OCI-LY3 (cell line): Measurements from ENCODE around the gene PTPRD.

Source experiments
- H2AFZ ChIP-seq: fragments of 200-600, 300-600 bp; shearing (Covaris generic); 2 replicates; pipeline ENCODE4 v1.6.0; 2014; ENCODE audit warnings: antibody characterized with exemption, low read depth, low read length
- H3K27ac ChIP-seq: fragments of 200-600, 300-600 bp; sonication (generic); 2 replicates; pipeline ENCODE4 v1.5.1; 2014; ENCODE audit warnings: mild to moderate bottlenecking, low read length, moderate library complexity, mixed read lengths
- H3K27me3 ChIP-seq: fragments of 200-600, 300-600 bp; sonication (generic); 2 replicates; pipeline ENCODE4 v1.6.1; 2014; ENCODE audit warnings: low read depth, low read length, mixed read lengths
- H3K36me3 ChIP-seq: fragments of 200-600, 300-600 bp; sonication (generic); replicated peaks from 2 replicates; pipeline ENCODE3; 2014; ENCODE audit warnings: low read depth, low read length, mixed read lengths
- H3K4me1 ChIP-seq: fragments of 300-600, 200-600 bp; sonication (generic); 2 replicates; pipeline ENCODE4 v1.6.1; 2014; ENCODE audit warnings: low read length, mixed read lengths
- H3K4me2 ChIP-seq: fragments of 200-600, 300-600 bp; sonication (generic); 2 replicates; pipeline ENCODE4 v1.6.1; 2014; ENCODE audit warnings: low read length, mixed read lengths
- H3K4me3 ChIP-seq: fragments of 300-600, 200-600 bp; sonication (generic); 2 replicates; pipeline ENCODE4 v1.5.1; 2014; ENCODE audit warnings: antibody characterized with exemption, mild to moderate bottlenecking, low read length, moderate library complexity
- H3K79me2 ChIP-seq: fragments of 300-600, 200-600 bp; shearing (Covaris generic); 2 replicates; pipeline ENCODE4 v1.6.1; 2014; ENCODE audit warnings: mild to moderate bottlenecking, low read length, mixed read lengths
- H3K9ac ChIP-seq: fragments of 300-600, 200-600 bp; shearing (Covaris generic); 2 replicates; pipeline ENCODE4 v1.6.0; 2014; ENCODE audit warnings: mild to moderate bottlenecking, low read length, moderate library complexity
- H3K9me3 ChIP-seq: fragments of 200-600, 300-600 bp; shearing (Covaris generic); 2 replicates; pipeline ENCODE4 v1.6.1; 2014; ENCODE audit warnings: low read length, mixed read lengths; ENCODE audit not compliant: insufficient read depth
- H4K20me1 ChIP-seq: fragments of 200-600, 300-600 bp; sonication (generic); 2 replicates; pipeline ENCODE4 v1.6.1; 2016; ENCODE audit warnings: low read length, mixed read lengths; ENCODE audit not compliant: insufficient read depth
- EZH2phosphoT487 ChIP-seq: fragments of 200-600 bp; shearing (Covaris generic); IDR thresholded peaks from 2 replicates; pipeline ENCODE4 v1.6.1; 2018; ENCODE audit warnings: antibody characterized with exemption, mixed run types, low read depth
- TF ChIP-seq, protein P1 (sequence below): fragments of 200-600, 300-600 bp; sonication (generic); IDR thresholded peaks from 2 replicates; pipeline ENCODE4 v1.5.1; 2014; ENCODE audit warnings: antibody characterized with exemption, low read length, low read depth

PTPRD gene

DNA sequence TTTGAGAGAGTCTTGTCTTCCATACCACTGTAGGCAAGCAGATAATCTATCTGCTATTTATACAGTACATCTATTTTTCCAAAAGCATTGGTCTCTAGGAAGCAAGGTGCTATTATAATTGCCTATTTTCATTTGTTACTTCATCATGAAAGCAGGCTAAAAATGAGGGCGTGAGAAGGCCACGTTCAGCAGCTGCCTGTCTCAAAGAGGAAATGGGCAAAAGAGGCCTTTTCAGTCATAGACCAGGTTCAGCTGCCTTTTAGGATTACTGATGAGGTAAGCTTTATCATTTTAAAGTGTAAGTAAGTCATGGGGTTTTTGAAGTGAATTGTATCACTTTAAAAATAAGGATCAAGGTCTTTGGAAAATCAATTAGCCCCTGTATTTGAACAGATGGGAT, 1722.1 kb downstream of the PTPRD start:
- Histone ChIP-seq H3K79me2 (no peaks in the 10 kb centered on the region), H3K9ac (no peak overlapping the region), H4K20me1 (no peaks in the 10 kb centered on the region), H3K27me3 (no peaks in the 10 kb centered on the region), H3K4me3 (no peak overlapping the region), H2AFZ (no peak overlapping the region), H3K9me3 (no peaks in the 10 kb centered on the region), H3K36me3 (no peaks in the 10 kb centered on the region), H3K4me2 (no peak overlapping the region), H3K4me1 (no peaks in the 10 kb centered on the region), H3K27ac (no peak overlapping the region)
- TF ChIP-seq, protein P1, sequence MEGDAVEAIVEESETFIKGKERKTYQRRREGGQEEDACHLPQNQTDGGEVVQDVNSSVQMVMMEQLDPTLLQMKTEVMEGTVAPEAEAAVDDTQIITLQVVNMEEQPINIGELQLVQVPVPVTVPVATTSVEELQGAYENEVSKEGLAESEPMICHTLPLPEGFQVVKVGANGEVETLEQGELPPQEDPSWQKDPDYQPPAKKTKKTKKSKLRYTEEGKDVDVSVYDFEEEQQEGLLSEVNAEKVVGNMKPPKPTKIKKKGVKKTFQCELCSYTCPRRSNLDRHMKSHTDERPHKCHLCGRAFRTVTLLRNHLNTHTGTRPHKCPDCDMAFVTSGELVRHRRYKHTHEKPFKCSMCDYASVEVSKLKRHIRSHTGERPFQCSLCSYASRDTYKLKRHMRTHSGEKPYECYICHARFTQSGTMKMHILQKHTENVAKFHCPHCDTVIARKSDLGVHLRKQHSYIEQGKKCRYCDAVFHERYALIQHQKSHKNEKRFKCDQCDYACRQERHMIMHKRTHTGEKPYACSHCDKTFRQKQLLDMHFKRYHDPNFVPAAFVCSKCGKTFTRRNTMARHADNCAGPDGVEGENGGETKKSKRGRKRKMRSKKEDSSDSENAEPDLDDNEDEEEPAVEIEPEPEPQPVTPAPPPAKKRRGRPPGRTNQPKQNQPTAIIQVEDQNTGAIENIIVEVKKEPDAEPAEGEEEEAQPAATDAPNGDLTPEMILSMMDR = no peak
- no peak for TF ChIP-seq EZH2phosphoT487

DNA sequence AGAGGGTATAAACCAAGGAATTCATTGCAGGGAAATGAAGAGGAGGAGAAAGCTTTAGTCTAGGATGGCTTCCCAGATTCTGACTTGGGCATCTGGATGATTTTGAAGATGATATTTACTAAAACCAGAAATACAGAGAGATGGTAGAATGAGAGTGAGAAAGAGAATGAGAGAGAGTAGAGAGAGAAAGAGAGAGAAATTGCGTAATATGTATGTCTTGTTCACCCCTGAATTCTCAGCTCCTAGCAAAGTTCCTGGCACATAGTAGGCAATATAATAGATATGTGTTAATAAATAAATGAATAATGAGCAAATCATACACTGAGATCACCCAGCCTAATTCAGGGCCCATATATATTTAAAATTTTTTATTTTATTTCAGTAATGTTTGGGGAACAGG, 1723.7 kb downstream of the PTPRD start:
- H3K27me3 ChIP-seq = no peaks in the 10 kb centered on the region
- H3K4me1 ChIP-seq = no peaks in the 10 kb centered on the region
- H3K4me3 ChIP-seq = no peak overlapping the region
- no peak overlapping the region for H2AFZ ChIP-seq
- no peak overlapping the region for H3K9ac ChIP-seq
- TF ChIP-seq EZH2phosphoT487 = no peak
- TF ChIP-seq, protein P1 = no peak
- no peaks in the 10 kb centered on the region for H3K9me3 ChIP-seq
- H3K4me2 ChIP-seq = no peak overlapping the region
- no peaks in the 10 kb centered on the region for H3K79me2 ChIP-seq
- no peaks in the 10 kb centered on the region for H3K36me3 ChIP-seq
- H4K20me1 ChIP-seq = no peaks in the 10 kb centered on the region
- no peak overlapping the region for H3K27ac ChIP-seq

DNA sequence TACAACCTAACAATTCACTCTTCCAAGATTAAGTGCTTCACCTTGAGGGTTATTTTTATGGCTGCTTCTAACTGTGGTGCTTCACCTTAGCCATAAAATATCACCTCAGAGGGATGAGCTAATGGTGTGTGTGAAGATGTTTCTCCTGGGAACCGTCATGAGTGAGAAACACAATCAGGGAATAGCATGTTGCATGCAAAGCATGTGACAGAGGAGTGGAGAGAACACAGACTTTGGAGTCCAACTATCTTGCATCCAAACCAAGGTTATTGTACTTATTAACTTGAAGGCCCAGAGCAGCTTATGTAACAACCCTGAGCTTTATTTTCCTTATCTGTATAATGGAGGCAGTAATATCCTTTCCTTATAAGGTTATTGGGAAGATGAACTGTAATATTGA, 1724.2 kb downstream of the PTPRD start:
- H4K20me1 ChIP-seq = no peaks in the 10 kb centered on the region
- no peak overlapping the region for H3K4me2 ChIP-seq
- H3K36me3 ChIP-seq = no peaks in the 10 kb centered on the region
- H3K4me3 ChIP-seq = no peak overlapping the region
- H3K79me2 ChIP-seq = no peaks in the 10 kb centered on the region
- H3K4me1 ChIP-seq = no peaks in the 10 kb centered on the region
- H3K9me3 ChIP-seq = no peaks in the 10 kb centered on the region
- H2AFZ ChIP-seq = no peak overlapping the region
- H3K27ac ChIP-seq = no peak overlapping the region
- TF ChIP-seq, protein P1 = no peak
- no peak for TF ChIP-seq EZH2phosphoT487
- H3K9ac ChIP-seq = no peak overlapping the region
- H3K27me3 ChIP-seq = no peaks in the 10 kb centered on the region

DNA sequence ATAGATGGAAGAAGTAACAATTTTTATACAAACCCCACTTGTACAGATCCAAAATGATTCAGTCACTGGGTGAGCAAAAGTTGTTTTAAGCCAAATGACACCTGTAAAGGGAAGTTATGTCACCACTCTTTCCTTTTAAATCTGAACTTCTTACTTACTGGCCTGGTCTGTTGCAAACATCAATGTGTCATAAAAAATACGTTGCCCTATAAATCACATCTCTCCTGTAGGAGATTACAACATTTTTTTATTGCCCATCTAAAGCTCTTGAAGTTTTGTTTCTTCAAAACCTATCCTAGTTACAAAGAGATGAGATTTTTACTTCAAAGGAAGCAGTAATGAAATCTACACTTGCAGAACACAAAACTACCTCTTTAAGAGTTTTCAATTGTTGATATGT, 1725.4 kb downstream of the PTPRD start:
- H3K9ac ChIP-seq = no peak overlapping the region
- TF ChIP-seq, protein P1 = no peak
- no peak for TF ChIP-seq EZH2phosphoT487
- no peaks in the 10 kb centered on the region for H3K36me3 ChIP-seq
- H3K9me3 ChIP-seq = no peaks in the 10 kb centered on the region
- H3K79me2 ChIP-seq = no peaks in the 10 kb centered on the region
- H3K4me1 ChIP-seq = no peaks in the 10 kb centered on the region
- no peak overlapping the region for H3K4me2 ChIP-seq
- H2AFZ ChIP-seq = no peak overlapping the region
- no peaks in the 10 kb centered on the region for H4K20me1 ChIP-seq
- H3K27ac ChIP-seq = no peak overlapping the region
- H3K27me3 ChIP-seq = no peaks in the 10 kb centered on the region
- H3K4me3 ChIP-seq = no peak overlapping the region
